Stimulated activated CD8-positive, alpha-beta memory T cell treated with anti-CD3 and anti-CD28 coated beads, Interleukin-15, amount 100 ng/mL, for 24 hours (primary cell): ENCODE data around the gene NUDCD3.
A peak's percentile ranks its signal among the peaks of the same experiment; 100 is the strongest.

Experiments used
- DNase-seq: peaks from one replicate; pipeline ENCODE4 v3.0.0-alpha.2; 2020; ENCODE audit warnings: low read depth

Gene NUDCD3

DNA sequence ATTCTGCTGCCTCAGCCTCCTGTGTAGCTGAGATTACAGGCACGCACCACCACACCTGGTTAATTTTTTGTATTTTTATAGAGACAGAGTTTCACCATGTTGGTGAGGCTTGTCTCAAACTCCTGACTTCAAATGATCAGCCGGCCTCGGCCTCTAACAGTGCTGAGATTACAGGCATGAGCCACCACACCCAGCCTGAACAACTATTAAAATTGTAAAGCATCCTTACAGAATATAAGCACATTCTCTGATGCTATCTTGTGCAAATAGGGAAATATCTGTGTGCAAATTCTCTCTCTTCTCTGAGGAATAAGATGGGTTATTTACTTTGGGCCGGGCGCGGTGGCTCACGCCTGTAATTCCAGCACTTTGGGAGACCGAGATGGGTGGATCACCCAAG, 12.5 kb downstream of the NUDCD3 start:
- DNase-seq: no peak

DNA sequence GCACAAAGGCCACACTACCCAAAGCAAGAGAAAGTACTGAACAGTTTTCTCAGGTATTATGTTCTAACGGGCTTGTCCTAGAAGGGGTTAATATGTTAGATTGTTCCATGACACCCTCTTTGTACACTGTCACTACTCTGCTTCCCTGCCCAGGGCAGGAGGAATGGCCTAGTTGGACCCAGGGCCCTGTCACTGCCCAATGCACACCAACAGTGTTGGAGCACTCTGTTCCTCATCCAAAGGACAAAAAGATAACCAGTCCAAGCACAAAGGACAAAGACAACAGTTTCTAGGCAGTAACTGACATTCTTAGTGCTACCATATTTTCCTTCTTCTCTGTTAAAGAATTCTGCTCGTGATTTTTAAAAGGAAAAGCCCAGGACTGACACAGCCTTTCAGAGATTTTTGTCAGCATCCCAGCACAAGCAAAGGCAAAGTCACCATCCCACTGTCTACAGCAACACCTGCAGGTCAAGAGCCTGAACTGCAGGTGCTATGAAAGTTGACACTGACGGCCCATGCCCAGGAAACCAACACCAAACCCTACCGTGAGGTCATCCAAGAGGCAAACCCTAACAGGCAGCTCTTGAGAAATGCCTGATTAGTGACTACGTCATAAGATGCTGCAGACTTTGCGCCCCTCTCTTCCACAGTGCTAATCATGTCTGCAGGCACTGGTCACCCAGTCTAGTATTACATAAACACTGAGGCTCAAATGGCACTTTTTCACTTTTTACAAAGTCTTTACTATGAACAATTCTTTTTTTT, 13.2 kb downstream of the NUDCD3 start:
- peak; percentile 12 for DNase-seq

DNA sequence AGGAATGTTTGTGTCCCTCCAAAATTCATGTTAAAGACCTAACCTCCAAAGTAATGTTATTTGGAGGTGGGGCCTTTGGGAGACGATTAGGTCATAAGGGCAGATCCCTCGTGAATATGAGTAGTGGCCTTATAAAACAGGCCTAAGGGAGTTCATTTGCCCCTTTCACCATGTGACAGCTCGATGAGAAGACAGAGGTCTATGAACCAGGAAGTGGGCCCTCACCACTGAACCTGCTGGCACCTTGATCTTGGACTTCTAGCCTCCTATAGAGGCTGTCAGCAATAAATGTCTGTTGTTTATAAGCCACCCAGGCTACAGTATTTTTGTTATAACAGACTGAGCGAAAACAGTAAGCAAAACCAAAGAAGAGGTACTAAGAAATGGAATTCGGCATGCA, 14.1 kb downstream of the NUDCD3 start:
- no peak for DNase-seq

GRCh38 chr7:44473295-44473694, 17.2 kb downstream of the NUDCD3 start:
- DNase-seq: no peak

GRCh38 chr7:44472843-44473242, 17.6 kb downstream of the NUDCD3 start:
- DNase-seq: no peak

DNA sequence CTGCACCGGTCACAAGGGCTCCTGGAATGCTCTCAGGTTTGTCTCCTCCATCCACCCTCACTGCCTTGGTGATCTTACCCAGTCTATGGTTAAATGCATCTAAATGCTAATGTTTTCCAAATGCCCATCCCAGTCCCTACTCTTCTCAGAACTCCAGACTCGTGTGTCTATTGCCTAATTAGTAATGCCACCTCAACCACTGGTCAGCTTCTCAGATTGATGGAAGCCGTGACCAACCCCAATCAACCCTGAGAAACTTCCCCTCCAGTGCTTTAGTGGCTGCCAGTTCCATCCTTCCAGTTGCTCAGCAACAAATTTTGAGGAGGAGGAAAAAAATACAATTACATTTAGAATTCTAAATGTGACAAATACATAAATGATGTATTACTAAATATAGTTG, 18.6 kb downstream of the NUDCD3 start:
- DNase-seq: no peak

DNA sequence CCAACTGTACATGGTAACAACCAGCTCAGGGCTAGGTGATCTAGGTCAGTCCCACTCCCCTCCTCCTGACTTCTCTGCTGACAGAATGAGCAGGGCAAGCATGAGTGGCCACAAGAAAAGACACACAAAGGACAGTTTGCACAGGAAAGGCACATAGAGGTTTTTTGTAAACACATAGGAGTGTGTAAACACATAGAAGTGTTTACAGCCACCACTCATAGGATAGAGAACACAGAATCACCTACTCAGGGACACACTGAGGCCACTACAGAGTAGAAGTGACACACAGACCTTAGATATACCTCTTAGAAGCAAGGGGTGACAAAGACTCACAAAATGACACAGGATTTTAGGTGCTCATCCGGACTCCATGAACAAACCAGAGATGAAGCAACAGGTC, 19.0 kb downstream of the NUDCD3 start:
- DNase-seq: no peak

- no peak for DNase-seq
Observed at GRCh38 chr7:44470628-44471245, 19.7 kb downstream of the NUDCD3 start.

GRCh38 chr7:44470135-44470479, 20.4 kb downstream of the NUDCD3 start:
- no peak for DNase-seq

DNA sequence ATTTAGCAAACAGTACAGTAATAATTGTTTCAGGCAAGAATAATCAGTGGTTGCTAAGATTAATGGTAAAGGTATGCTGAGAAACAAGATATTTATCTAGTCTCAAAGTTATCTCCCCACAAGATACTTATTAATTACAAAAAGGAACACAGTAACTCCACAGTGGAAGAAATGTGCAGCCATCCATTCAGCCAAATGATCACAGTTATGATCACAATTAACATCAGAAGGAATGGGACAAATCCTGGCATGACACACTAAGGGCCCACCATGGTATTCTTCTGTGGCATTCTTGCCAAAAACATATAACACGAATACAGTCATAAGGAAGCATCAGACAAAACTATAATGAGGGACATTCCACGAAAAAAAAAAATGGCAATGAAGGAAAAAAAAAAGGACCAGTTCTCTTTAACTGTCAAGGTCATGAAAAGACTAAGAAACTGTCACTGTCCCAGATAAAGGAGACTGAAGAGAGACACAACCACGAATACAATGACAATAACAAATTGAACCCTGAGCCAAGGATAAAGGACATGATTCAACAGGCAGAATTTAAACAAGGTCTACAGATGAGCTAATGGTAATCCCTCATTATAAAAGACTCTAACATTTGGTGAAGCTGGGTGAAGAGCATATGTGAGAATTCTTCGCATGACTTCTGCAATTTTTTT, 20.9 kb downstream of the NUDCD3 start:
- no peak for DNase-seq

DNA sequence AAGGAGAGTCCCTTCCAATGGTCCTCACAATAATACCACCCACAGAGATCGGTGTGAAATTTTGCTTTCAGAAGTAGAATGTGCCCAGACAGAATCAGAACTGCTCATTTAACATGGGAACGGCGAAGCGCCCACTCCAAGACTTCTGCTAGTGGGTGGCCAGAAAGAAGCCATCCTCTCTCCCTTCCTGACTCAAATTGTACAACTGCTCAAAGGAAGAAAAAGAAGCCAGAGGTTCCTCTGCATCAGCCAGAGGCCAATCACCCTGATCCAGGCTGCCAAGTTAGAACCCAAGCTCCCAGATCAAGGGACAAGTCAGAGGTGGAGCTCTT, 23.3 kb downstream of the NUDCD3 start:
- DNase-seq: no peak

GRCh38 chr7:44466300-44467216, 23.9 kb downstream of the NUDCD3 start:
- DNase-seq: no peak

GRCh38 chr7:44465490-44465889, 25.0 kb downstream of the NUDCD3 start:
- DNase-seq: no peak

DNA sequence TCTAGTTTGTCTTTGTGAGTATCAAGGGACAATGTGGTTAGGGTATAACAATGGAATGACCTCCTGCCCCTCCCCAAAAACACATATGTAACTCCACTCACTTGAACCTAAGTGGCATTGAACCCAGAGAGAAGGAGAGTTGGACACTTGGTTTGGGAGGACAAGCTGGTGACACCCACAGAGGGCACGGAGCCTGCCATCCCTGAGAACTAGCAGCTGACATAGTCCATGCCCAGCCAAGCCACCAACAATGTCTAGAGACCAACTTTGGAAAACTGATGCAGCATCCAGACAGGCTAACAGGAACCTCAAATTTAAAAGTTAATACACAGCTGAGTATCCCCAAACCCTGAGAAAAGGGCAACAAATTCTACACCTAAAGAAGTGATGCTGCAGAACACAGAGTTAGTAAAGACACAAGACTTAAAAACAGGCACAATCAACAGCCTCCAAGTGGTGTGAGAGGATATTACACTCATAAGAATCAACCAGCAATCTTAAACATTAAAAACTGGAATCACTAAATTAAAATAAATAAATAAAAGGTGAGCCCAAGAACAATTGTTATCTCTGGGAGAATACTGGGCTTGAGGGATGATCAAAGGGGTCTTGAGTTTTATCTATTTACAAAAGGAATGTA, 27.2 kb downstream of the NUDCD3 start:
- DNase-seq: no peak

DNA sequence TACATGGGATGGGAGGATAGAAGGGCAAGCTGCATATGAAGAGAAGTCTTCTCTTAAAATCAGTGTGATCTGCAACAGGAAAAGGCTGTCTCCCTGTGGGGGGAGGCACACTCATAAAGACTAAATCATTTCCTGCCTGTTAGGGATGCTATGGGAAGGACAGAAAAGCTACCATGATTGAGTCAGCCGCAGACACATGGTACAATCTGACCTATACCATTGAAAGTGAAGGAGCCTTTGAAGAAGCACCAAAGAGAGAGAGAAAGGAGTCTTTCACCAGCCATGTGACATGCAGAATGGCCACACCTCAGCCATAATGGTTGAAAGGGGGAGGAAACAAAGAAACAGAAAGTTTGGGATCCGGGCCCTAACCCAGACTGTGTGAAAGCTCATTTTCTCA, 29.1 kb downstream of the NUDCD3 start:
- no peak for DNase-seq

DNA sequence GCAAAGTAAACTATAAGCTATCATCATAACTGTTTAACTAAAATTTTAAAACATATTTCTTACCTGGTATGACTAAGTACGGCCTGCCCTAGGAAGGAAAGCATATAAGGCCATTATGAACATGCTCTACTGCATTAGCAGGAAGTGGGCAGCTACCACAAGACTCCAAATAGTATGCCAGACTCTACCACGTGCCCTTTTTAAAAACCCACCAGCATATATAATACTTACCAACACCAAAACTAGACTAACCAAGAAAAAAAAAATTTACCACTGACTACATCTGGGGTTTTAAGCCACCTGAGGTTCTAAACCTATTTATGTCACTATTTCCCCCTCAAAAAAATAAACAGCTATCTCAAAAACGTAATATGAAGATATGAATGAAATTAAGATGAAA, 30.1 kb downstream of the NUDCD3 start:
- no peak for DNase-seq

DNA sequence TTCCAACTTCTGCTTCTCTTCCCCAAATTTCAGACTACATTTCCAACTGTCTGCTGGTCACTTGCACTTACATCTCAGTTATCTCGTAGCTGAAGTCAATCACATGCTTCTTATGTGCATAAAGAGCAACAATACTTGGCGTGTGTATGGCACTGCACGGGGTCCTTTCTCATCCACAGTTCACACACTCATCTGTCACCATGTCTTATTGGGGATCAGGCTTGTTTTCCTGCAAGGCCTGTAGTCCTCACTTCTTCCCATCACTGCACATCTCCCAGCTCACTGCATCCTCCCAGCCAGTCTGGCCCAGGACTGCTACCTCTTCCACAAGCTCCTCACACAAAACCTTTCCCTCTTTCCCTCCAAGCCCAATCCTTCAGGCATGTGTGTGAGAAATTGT, 35.3 kb downstream of the NUDCD3 start:
- DNase-seq: no peak

GRCh38 chr7:44454348-44454747, 36.1 kb downstream of the NUDCD3 start:
- no peak for DNase-seq

- DNase-seq: no peak
Observed at GRCh38 chr7:44451123-44451522, 39.3 kb downstream of the NUDCD3 start.

DNA sequence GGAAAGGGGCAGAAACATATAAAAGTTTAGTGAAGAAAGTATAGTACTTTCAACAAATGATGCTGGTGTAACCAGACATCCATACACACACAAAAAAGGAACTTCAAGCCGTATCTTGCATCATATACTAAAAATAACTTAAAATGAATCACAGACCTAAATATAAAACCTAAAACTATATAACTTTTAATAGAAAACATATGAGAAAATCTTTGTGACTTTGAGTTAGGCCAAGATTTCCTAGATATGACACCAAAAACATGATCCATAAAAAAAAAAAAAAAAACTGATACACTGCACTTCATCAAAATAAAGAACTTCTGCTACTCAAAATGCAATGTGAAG, 40.9 kb downstream of the NUDCD3 start:
- no peak for DNase-seq

DNA sequence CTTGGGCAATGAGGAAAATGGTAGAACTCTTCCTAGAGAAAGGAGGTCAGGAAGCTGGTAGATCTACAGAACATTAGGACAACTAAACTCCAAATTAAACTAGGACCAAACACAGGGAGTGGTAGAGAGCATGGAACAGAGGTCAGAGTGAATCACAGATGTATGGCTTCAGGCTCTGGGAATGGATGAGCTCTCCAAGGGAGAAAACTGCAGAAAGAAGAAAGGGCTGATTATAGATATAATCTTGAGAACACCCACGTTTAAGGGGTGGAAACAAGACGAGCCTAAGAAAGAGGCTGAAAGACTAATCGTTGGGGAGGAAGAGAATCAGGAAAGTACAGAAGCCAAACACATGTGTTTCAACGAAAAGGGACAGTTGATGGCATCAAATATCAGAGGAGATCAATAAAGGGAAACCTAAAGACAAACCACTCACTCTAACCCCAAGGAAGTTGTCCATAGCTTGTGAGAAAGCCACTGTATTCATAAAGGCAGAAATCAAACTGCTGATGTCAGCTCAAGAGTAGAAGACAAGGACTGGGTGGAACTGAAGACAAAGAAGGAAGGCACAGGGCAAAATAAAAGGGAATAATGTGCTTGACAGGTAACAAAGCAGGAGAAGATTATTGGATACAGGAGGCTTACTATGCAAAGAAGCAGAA, 41.4 kb downstream of the NUDCD3 start:
- no peak for DNase-seq
